Lower leg skin (tissue), 3 donors: Measurements from ENCODE around the gene LRP5.

Experiments used
- CTCF ChIP-seq, 3 donors: fragments of 450-650 bp; IDR thresholded peaks; one replicate each; pipeline ENCODE4 v1.5.1; 2016; ENCODE audit warnings: antibody characterized with exemption in 3 of 3, mild to moderate bottlenecking in 3 of 3, moderate library complexity in 2 of 3
- POLR2A ChIP-seq, 2 donors: fragments of 450-650 bp; IDR thresholded peaks; one replicate each; pipeline ENCODE4 v1.6.1; 2016 to 2017; ENCODE audit warnings: antibody characterized with exemption in 2 of 2, mild to moderate bottlenecking in 1 of 2, moderate library complexity in 1 of 2

GRCh38 chr11:68402355-68403031, 90.1 kb downstream of the LRP5 start:
- TF ChIP-seq CTCF (IDR thresholded peaks at IDR 0.05) (no peak), POLR2A (IDR thresholded peaks at IDR 0.05) (no peak)
